Common myeloid progenitor, CD34-positive (primary cell): Measurements from ENCODE around the gene USO1.
"Not testable (repeated sequence)": the region's sequence is repeated elsewhere in the genome, so short reads cannot be mapped to it uniquely, and the experiment has no call there.

ENCODE experiments used
- CTCF ChIA-PET: fragments of 350-600 bp; sonication (Branson Sonifier 250); formaldehyde crosslinking; loops from one replicate; lab custom pipeline; 2021; ENCODE audit warnings: antibody characterized with exemption; lab: Charles Lee
- POLR2A ChIA-PET: fragments of 350-600 bp; sonication (Branson Sonifier 250); formaldehyde crosslinking; loops from one replicate; lab custom pipeline; 2021; ENCODE audit warnings: antibody characterized with exemption; lab: Charles Lee
- DNase-seq, 3 donors: peaks; one replicate each; pipeline versions ENCODE4 v3.0.0 to v3.0.0-alpha.2; 2013
- H3K27ac ChIP-seq, 2 experiments: 1 replicate in 1 of 2; 2 replicates in 1 of 2; pipeline ENCODE4 v1.7.0; 2013; ENCODE audit warnings: inconsistent platforms in 2 of 2, low read length in 2 of 2, mild to moderate bottlenecking in 2 of 2, low read depth in 1 of 2, moderate library complexity in 1 of 2; ENCODE audit not compliant: severe bottlenecking in 2 of 2, insufficient read depth in 1 of 2, poor library complexity in 1 of 2
- H3K27me3 ChIP-seq, 5 experiments: replicated peaks in 2 of 5; 1 replicate in 3 of 5; 2 replicates in 2 of 5; pipeline versions ENCODE4 v1.6.1 to v1.7.0; 2013; ENCODE audit warnings: low read length in 4 of 5, mild to moderate bottlenecking in 2 of 5, moderate library complexity in 2 of 5, inconsistent platforms in 1 of 5; ENCODE audit not compliant: insufficient read depth in 5 of 5, control insufficient read depth in 4 of 5
- H3K36me3 ChIP-seq, 4 experiments: 1 replicate in 2 of 4; 2 replicates in 2 of 4; pipeline versions ENCODE4 v1.6.1 to v1.7.0; 2013; ENCODE audit warnings: low read length in 3 of 4, control low read depth in 1 of 4, mild to moderate bottlenecking in 1 of 4; ENCODE audit not compliant: control insufficient read depth in 4 of 4, insufficient read depth in 4 of 4
- H3K4me1 ChIP-seq, 4 experiments: 1 replicate in 3 of 4; 2 replicates in 1 of 4; pipeline versions ENCODE4 v1.6.1 to v1.7.1; 2013; ENCODE audit warnings: low read length in 3 of 4, mild to moderate bottlenecking in 3 of 4, control low read depth in 1 of 4, inconsistent platforms in 1 of 4, moderate library complexity in 1 of 4; ENCODE audit not compliant: control insufficient read depth in 4 of 4, insufficient read depth in 4 of 4; ENCODE audit errors: control extremely low read depth in 1 of 4
- H3K4me3 ChIP-seq, 7 experiments: 1 replicate in 4 of 7; 2 replicates in 3 of 7; pipeline versions ENCODE4 v1.5.1 to v1.7.0; 2013; ENCODE audit warnings: mild to moderate bottlenecking in 7 of 7, low read length in 6 of 7, moderate library complexity in 6 of 7, inconsistent platforms in 2 of 7, low read depth in 2 of 7, control low read depth in 1 of 7; ENCODE audit not compliant: insufficient read depth in 4 of 7, control insufficient read depth in 1 of 7; ENCODE audit errors: extremely low read depth in 1 of 7
- H3K9me3 ChIP-seq, 5 experiments: 1 replicate in 4 of 5; 2 replicates in 1 of 5; pipeline versions ENCODE4 v1.6.1 to v1.7.1; 2013; ENCODE audit warnings: low read length in 4 of 5, mild to moderate bottlenecking in 2 of 5, inconsistent platforms in 1 of 5, low read depth in 1 of 5, moderate library complexity in 1 of 5; ENCODE audit not compliant: control insufficient read depth in 4 of 5, insufficient read depth in 2 of 5; ENCODE audit errors: control extremely low read depth in 1 of 5
- WGBS: methylation state at CpG from one replicate; pipeline ENCODE4 v1.1.5; 2013; ENCODE audit not compliant: insufficient coverage; 5-methylcytosine and 5-hydroxymethylcytosine counted together

The USO1 gene

GRCh38 chr4:75708218-75708691 lies 16.1 kb upstream of the USO1 start:
- peaks cover 0 to 10% (median 6%) of the 10 kb centered on the region in 4 experiments for H3K4me1 ChIP-seq
- 100% methylated on average over 2 of the region's 3 CpGs for WGBS
- no peaks in the 10 kb centered on the region for H3K9me3 ChIP-seq
- CTCF ChIA-PET = interaction anchor here (0.5 to 5.3 kb wide), 7 partner anchors 8 to 55 kb away, joined by 3 to 35 read pairs (median 4); partner anchors contain the start of gene USO1
- H3K36me3 ChIP-seq = peaks cover 0 to 6% (median 3%) of the 10 kb centered on the region in 4 experiments
- H3K4me3 ChIP-seq = no peak overlapping the region
- DNase-seq = peak; percentile 41 to 60 (median 54)
- no peak overlapping the region for H3K27ac ChIP-seq
- H3K27me3 ChIP-seq = no peaks in the 10 kb centered on the region
- POLR2A ChIA-PET = no interaction called here

- H3K27ac ChIP-seq = no peak overlapping the region
- H3K36me3 ChIP-seq = peaks cover 0 to 5% (median 2%) of the 10 kb centered on the region in 4 experiments
- no peaks in the 10 kb centered on the region for H3K9me3 ChIP-seq
- ChIA-PET CTCF (interaction anchor here (0.7 to 5.3 kb wide), 12 partner anchors 8 to 197 kb away, joined by 3 to 35 read pairs (median 4); partner anchors contain the start of gene USO1), POLR2A (interaction anchor here (0.6 kb wide), 1 partner anchor 57 kb away, joined by 5 read pairs; no protein-coding TSS in a partner anchor)
- H3K4me1 ChIP-seq = peaks cover 0 to 17% (median 12%) of the 10 kb centered on the region in 4 experiments
- DNase-seq = no peak
- no peak overlapping the region for H3K4me3 ChIP-seq
- no CpG with 5 or more reads among the region's 4 CpGs for WGBS
- no peaks in the 10 kb centered on the region for H3K27me3 ChIP-seq
These were observed 14.1 kb upstream of the USO1 start for GRCh38 chr4:75710246-75710645.

DNA sequence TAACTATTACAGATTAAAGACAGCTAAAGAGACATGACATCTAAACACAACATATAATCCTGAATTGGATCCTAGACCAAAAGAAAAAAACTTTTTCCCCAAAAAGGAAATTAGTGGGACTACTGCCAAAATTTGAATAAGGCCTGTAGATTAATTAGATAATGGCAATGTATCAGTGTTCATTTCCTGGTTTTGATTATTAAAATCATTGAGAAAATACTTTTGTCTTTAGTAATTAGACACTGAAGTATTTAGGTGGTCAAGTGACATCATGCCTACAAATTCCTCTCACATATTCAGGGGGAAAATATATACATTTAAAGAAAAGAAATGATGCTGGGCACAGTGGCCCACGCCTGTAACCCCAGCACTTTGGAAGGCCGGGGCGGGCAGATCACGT lies 10.4 kb upstream of the USO1 start:
- no peaks in the 10 kb centered on the region for H3K9me3 ChIP-seq
- DNase-seq = no peak
- WGBS = 100% methylated on average over 4 of the region's 4 CpGs
- ChIA-PET POLR2A (no interaction called here), CTCF (interaction anchor here (1.2 to 4.5 kb wide), 4 partner anchors 9 to 110 kb away, joined by 3 to 25 read pairs (median 12); partner anchors contain the start of gene USO1)
- no peaks in the 10 kb centered on the region for H3K27me3 ChIP-seq
- peaks cover 0 to 8% (median 0%) of the 10 kb centered on the region in 4 experiments for H3K36me3 ChIP-seq
- no peak overlapping the region for H3K27ac ChIP-seq
- peaks cover 0 to 21% (median 17%) of the 10 kb centered on the region in 4 experiments for H3K4me1 ChIP-seq
- H3K4me3 ChIP-seq = no peak overlapping the region

DNA sequence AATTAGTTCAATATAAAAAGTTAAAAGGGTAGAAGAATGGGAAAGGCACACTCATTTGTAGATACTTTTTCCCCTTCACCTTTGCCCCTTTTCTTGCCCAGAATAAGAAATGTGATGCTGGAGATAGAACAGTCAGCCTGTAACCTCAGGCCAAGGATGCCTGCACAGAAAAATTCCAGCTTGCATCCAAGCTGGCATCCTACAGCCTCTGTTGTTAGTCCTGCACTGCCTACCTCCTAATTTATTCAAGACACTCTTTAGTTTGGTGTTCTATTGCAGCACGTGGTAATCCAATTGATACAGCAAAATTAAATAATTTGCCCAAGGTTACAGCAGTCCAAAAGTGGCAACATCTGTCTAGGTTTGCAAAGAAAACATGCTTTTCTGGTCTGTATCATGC lies 9.7 kb upstream of the USO1 start:
- Histone ChIP-seq H3K27ac (peak overlapping the region in 1 of 2 experiments; percentile 39), H3K9me3 (no peaks in the 10 kb centered on the region), H3K36me3 (peaks cover 0 to 8% (median 1%) of the 10 kb centered on the region in 4 experiments), H3K27me3 (no peaks in the 10 kb centered on the region), H3K4me1 (peaks cover 0 to 17% (median 15%) of the 10 kb centered on the region in 4 experiments), H3K4me3 (peak overlapping the region in 2 of 7 experiments; percentile 4 to 31)
- POLR2A ChIA-PET = no interaction called here
- no peak for DNase-seq
- WGBS = 80% methylated on average over 1 of the region's 1 CpG
- CTCF ChIA-PET = interaction anchor here (1.2 to 4.5 kb wide), 3 partner anchors 9 to 60 kb away, joined by 3 to 22 read pairs (median 8); partner anchors contain the start of gene USO1

DNA sequence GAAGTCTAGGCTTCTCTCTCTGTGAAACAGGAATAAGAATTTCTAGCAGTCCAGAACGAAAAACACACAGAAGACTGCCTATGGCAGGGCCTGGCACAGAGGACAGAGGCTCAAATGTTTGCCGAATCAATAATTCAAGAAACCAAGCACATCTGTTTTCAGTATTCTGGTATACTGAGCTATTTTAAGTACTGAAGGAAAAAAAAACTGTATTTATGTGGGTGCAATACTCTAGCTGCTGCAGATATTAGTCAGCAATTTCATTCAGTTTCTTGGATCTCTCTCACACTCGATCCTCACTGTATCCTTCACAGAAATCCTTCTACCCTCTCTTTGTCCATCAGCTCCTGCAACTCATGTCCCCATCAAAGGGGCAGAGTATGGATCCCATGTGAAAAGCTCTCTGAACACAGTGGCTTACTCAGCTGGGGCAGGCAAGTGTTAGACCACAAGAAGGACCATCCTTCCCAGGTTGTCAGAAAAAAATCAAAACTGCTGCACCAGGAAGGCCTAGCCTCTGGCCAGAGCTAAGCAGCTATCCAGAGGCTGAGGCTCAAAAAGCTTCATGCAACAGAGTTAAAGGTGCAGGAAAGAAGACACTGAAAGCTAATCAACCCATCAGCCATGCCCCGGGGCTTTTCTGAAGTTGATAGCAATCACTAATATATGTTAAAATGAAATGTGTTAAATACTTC lies 9.1 kb upstream of the USO1 start:
- ChIA-PET CTCF (interaction anchor here (0.9 to 4.5 kb wide), 3 partner anchors 9 to 61 kb away, joined by 5 to 22 read pairs (median 8); partner anchors contain the start of gene USO1), POLR2A (no interaction called here)
- WGBS = 20% methylated on average over 1 of the region's 4 CpGs
- peak in 1 of 3 donors; percentile 22 for DNase-seq
- no peaks in the 10 kb centered on the region for H3K27me3 ChIP-seq
- peaks cover 0 to 8% (median 1%) of the 10 kb centered on the region in 4 experiments for H3K36me3 ChIP-seq
- H3K9me3 ChIP-seq = no peaks in the 10 kb centered on the region
- peaks cover 0 to 14% (median 11%) of the 10 kb centered on the region in 4 experiments for H3K4me1 ChIP-seq
- peak overlapping the region in 1 of 2 experiments; percentile 39 for H3K27ac ChIP-seq
- H3K4me3 ChIP-seq = peak overlapping the region in 2 of 7 experiments; percentile 4 to 31

DNA sequence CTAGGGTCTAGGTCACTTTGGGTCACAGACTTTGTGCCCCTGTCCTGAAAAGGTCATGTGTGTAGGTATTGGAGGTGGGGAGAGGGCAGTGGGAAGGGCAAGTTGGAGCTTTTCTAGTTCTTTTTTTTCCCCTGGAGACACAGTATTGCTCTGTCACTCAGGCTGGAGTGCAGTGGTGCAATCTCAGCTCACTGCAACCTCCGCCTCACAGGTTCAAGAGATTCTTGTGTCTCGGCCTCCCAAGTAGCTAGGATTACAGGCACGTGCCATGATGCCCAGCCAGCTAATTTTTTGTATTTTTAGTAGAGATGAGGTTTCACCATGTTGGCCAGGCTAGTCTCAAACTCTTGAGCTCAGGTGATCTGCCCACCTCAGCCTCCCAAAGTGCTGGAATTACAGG lies 8.3 kb upstream of the USO1 start:
- peaks cover 0 to 14% (median 10%) of the 10 kb centered on the region in 4 experiments for H3K4me1 ChIP-seq
- POLR2A ChIA-PET, H3K27ac ChIP-seq, H3K36me3 ChIP-seq, H3K4me3 ChIP-seq, DNase-seq, H3K27me3 ChIP-seq, H3K9me3 ChIP-seq: not testable (repeated sequence)
- CTCF ChIA-PET = interaction anchor here (0.6 to 4.5 kb wide), 3 partner anchors 8 to 61 kb away, joined by 5 to 22 read pairs (median 8); partner anchors contain the start of gene USO1
- 95% methylated on average over 3 of the region's 3 CpGs for WGBS
